Stimulated activated CD4-positive, alpha-beta T cell treated with anti-CD3 and anti-CD28 coated beads, Interleukin-4, amount 100 ng/mL, for 48 hours (primary cell): Measurements from ENCODE around the gene MYCL.
"Not testable (repeated sequence)": the region's sequence is repeated elsewhere in the genome, so short reads cannot be mapped to it uniquely, and the experiment has no call there.

Experiments
- DNase-seq, 2 donors: peaks; one replicate each; pipeline ENCODE4 v3.0.0-alpha.2; 2020; ENCODE audit warnings: low read depth in 2 of 2

The MYCL gene

DNA sequence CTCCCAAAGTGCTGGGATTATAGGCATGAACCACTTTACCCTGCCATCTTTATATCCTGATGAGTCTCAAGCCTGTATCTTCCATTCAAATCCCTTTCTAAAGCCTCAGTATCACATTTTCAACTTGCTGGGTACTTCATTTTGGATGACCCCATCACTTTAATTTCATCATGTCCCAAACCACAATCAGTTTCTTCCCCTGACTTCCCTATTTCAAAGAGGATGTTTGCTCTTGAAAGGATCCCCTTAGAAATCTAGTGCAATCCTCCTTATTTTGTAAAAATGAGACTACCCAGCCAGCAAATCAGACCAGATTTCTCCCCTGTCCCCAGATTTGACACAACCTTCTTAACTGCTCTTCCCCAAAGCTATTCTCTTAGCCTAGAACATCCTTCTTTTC is 11.4 kb downstream of the MYCL start:
- no peak for DNase-seq

DNA sequence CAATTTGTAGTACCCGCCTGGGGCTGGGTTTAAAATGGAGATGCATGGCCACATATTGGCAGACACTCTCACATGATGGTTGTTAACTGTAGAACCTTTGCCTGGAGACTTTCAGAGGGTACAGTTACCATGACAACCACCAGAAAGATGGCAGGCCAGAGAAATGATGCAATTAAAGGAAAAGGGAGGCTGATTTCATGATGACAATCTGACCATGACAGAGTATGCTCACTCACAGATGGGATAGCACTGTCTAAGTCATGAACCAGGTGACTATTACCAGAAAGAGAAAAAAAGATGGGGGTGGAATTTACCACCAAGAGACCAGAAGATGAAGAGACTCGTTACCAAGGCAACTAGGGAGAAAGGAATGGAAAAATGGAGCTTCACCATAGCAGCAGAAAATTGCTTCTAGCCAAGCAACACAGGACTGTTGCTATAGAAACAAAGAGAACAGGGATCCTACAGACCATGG is 14.9 kb downstream of the MYCL start:
- no peak for DNase-seq

DNA sequence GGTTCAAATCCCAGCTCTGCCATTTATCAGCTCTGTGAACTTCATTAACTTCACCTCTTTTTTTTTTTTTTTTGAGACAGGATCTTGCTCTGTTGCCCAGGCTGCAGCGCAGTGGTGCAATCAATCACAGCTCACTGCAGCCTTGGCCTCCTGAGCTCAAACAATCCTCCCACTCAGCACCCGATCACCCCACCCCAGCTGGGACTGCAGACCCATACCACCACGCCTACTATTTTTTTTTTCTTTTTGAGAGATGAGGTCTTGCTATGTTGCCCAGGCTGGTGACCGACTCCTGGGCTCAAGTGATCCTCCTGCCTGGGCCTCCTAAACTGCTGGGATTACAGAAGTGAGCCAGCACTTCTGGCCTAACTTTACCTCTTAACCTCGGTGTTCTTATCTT is 16.2 kb downstream of the MYCL start:
- no peak for DNase-seq

DNA sequence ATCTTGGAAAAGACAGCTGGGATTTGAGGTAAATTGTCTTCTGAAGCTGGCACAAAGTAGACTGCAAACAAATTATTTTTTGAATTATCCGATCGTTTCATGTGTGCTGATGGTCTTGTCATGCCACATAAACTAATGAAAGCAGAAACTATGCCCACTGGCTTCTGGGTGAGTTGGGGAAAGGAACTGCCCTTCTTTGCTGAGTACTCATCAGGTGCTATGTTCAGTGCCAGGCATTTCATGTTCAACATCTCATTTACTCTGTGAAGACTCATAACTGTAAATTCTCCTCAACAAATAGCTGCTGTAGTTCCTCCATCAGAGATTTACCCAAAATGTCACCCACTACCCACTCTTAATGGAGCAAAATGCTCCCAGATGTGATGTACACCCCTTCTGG is 19.6 kb downstream of the MYCL start:
- no peak for DNase-seq

DNA sequence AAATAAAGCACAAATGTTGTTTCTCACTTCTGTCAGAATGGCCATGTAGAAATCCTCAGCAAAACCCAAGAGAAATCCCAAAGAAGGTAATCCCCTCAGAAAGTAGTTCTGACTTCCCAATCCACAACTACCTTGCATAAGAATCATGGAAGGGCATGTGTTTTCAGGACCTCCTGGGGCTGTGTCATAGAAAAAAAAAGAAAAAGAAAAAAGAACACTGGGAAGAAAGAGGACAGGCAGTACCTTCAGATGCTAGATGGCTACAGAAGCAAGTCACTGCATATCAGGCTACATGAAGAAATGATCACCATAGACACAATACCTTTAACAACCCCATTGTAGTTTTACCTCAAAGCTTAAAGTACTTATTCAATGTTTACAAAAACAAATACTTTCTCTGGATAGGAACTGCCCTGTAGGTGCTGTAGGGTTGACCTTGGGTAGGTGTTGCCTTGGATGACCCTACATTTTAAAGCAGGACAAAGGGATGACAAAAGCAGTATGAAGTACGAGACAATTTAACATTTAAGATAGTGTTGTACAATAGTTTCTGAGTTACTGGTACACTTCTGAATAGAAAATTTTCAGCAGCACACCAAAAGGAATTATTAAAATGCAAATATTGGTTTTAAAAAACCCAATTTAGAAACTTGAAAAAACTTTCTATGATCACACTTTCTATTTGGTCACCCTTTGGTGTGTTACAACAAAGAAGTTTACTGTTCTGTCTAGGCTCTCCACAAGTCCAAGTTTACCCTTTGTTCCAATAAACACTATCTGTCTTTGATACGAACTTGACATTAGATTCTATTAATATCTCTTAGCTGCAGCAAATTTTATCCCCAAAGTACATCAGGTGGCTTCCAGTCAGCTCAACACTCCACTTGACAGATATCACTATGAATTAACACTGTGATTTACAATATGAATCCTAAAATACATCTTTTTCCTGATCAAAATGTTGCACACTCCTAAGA is 23.4 kb downstream of the MYCL start:
- no peak for DNase-seq

DNA sequence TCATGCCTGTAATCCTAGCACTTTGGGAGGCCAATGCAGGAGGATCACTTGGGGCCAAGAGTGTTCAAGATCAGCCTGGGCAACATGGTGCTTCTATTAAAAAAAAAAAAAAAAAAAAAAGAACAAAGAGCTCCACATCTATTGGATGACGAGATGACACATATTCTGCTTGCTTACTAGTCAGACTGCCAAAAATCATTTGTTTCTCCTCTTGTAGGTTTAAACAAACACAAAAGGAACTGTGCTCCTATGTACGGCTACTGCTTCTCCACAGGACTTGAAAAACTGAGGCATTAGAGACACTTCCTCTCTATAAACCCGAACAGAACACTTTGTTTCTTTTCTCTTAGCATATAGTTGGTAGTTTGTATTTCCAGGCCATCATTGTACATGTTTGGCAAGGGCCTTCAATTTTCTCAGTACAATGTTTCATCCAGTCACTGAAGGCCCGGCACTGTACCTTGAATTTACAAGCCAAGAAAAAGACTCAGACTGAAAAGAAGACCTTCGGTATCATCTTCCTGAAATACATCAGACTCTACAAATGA is 24.4 kb downstream of the MYCL start:
- no peak for DNase-seq

DNA sequence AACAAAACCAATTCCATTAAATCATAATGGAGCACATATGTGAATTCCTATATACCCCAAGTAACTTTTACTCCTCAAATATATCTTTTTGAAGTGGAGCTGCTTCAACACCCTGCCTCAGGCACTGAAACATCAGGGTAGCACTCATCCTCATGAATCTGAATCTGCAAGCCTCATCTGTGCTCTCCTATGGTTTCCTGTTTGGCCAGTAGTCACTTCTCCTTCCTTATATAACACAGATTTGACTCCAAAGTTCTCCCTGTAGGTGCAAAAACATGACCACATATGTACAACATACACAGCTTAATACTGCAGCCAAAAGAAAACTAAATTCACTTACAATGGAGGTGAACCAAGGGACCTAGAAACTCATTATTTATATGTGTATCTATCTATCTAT is 25.6 kb downstream of the MYCL start:
- no peak for DNase-seq

DNA sequence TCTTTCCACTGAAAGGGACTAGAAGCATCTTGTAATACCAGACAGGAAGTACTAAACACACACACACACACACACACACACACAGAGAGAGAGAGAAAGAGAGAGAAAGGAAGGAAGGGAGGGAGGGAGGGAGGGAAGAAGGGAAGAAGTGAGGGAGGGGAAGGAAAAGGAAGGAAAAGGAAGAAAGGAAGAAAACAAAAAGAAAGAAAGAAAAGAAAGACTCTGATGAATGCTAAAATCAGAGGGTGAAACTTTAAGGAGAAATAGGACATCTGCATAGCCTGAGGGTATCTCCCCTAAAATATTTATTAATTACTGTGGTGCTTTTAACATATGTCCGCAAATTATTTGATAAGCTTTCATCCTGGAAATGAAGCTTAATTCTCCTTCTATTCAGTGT is 29.0 kb downstream of the MYCL start:
- no peak for DNase-seq

DNA sequence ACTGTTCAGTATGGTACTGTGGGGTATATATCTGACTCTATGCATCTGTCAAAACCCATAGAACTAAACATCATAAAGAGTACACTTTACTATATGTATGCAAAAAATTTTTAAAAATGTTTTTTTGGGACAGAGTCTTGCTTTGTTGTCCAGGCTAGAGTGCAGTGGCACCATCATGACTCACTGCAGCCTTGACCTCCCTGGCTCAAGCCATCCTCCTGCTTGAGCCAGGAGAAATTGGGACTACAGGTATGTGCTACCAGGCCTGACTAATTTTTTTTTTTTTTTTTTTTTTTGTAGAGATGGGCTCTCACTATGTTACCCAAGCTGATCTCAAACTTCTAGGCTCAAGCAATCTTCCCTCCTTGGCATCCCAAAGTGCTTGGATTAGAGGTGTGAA is 29.9 kb downstream of the MYCL start:
- DNase-seq: no peak

DNA sequence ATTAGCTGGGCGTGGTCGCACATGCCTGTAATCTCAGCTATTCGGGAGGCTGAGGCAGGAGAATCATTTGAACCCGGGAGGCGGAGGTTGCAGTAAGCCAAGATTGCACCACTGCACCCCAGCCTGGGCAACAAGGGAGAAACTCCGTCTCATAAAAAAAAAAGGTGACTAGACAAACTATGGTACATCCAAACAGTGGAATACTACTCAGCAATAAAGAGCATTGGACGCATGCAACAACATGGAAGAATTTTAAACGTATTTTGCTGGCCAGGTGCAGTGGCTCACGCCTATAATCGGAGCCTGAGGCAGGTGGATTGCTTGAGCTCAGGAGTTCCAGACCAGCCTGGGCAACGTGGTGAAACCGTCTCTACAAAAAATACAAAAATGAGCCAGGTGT is 30.7 kb downstream of the MYCL start:
- not testable (repeated sequence) for DNase-seq

DNA sequence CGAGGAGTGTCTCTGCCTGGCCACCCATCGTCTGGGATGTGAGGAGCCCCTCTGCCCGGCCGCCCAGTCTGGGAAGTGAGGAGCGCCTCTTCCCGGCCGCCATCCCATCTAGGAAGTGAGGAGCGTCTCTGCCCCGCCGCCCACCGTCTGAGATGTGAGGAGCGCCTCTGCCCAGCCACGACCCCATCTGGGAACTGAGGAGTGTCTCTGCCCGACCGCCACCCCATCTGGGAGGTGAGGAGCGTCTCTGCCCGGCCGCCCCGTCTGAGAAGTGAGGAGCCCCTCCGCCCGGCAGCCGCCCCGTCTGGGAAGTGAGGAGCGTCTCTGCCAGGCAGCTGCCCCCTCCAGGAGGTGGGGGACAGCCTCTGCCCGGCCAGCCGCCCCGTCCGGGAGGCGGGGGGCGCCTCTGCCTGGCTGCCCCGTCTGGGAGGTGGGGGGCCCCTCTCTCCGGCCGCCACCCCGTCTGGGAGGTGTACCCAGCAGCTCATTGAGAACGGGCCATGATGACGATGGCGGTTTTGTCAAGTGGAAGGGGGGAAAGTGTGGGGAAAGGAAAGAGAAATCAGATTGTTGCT is 32.1 kb downstream of the MYCL start:
- DNase-seq: not testable (repeated sequence)

DNA sequence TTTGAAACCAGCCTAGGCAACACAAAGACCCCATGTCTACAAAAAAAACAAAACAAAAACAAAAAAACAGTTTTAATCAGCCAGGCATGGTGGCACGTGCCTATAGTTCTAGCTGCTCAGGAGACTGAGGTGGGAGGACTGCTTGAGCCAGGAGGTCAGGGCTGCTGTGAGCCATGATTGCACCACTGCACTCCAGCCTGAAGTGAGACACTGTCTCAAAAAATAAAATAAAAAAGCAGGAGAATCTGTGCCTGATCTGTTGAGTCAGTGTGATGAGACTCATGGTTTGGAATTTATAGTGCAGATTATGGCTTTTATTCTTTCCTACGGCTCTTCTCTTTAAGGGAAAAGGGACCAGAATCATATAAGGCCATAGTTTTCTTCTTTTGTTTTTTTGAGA is 35.0 kb downstream of the MYCL start:
- DNase-seq: no peak

DNA sequence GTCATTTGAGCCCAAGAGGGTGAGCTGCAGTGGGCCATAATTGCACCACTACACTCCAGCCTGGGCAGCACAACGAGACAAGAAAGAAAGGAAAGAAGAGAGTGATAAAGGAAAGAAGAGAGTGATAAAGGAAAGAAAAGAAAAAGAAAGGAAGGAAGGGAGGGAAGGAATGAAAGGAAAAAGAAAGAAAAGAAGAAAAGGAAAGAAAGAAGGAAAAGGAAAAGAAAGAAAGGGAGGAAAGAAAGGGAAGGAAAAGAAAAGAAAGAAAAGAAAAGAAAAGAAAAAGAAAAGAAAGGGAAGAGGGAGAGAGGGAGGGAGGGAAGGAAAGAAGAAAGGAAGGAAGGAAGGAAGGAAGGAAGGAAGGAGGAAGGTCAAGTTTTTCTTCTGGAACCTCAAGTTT is 36.0 kb downstream of the MYCL start:
- DNase-seq: no peak

DNA sequence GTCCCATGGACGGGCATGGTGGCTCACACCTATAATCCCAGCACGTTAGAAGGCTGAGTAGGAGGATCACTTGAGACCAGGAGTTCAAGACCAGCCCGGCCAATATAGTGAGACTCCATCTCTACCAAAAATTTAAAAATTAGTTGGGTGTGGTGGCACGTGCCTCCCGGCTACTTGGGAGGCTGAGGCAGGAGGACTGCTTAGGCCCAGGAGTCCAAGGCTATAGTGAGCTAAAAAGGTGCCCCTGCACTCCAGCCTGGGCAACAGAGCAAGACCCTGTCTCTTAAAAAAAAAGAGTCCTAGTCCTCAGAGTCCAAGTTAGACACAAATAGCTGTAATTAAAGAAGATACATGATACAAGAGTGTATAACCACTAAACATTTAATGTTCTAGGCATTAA is 38.5 kb downstream of the MYCL start:
- no peak for DNase-seq

DNA sequence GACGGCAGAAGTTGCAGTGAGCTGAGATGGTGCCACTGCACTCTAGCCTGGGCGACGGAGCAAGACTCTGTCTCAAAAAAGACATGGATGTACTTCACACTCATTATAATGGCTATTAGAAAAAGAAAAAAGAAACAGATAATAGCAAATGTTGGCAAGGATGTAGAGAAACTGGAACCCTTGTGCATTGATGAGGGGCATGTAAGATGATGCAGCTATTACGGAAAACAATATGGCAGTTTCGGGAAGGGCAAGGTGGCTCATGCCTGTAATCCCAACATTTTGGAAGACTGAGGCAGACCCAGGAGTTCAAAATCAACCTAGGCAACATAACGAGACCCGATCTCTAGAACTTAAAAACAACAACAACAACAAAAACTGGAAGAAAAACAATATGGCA is 40.7 kb downstream of the MYCL start:
- DNase-seq: no peak

DNA sequence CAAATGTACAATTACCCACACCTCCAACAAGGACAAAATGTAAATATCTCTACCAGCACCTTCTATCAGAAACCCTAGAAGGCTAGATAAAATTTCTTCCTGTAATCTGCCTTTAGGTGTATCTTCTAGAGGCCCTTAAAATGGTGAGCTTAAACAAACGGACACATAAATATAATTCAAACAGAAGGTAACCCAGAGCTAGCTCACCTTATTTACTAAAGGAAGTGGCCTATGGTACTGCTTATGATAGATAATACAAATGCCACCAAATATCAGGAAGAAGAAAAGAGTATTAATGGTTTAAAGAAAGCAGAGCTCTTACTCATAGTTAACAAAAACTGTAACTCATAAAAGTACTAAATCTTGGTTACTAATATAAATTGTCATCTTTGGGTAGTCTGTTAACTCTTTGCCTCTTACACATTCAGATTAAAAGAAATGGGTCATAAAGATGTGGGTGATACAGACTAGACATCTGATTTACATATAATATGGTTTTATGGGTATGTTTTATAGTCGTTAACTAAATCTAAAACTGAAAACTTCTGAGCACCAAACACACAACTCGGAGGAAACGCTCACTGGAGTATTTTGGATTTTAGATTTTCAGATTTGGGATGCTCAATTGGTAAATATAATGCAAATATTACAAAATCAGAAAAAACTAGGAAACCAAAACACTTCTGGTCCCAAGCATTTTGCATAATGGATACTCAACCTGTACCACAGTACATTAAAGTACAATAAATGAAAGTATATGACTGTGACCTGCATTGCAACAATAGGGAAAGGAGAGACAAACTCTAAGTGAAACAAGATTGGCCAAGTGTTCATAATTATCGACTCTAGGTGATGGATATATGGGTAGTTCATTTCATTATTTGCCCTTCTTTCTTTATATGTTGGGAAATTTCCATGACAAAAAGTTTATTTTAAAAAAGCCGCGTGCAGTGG is 41.6 kb downstream of the MYCL start:
- no peak for DNase-seq

DNA sequence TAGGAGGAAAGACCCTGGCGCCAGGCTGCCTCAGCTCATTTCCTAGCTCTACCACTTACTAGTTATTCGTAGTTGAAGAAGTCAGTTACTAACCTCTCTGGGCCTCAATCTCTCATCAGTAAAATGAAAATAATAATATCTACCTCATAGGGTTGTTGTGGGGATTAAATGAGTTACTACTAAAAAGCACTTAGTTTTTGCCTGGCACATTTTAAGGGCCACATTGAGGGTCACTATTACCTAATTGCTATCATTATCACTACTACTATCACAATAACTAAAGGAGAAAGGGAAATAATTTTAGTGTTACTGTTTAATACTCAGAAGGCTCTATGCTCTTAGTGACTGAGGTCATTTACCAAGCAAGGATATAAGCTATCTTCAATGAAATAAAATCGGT is 43.4 kb downstream of the MYCL start:
- DNase-seq: no peak

DNA sequence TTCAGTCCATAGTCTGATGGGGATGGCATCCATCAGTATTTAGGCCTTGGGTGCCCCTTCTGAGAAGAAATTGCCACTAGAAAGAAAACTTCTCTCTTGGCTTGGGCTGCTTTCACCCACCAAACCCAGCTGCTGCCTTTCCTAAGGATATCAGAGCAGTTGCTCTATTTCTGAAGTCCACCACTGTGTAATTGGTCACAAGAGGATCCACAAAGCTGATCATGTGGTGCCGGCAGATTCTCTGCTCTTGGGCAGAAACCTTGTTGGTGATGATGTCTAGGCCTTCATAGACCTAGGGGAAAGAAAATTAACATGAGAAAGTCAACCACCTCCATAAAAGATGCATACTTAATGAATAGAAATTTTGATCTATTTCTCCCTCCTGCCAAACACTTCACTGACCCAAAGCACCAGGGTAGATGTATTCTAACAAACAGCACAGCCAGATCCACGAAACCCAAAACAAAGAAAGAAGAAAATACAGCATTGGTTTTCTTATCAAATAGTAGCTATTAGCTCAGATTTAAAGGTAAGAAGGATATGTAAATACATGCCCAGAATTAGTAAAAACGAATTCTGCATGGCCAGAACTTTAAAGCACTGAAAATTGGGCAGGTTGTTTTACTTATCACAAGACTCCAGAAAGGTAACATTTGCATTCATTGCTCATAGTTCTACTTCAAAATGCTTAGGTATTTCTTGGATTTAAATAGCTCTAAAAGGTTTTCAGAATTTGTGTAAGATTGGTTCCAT is 44.4 kb downstream of the MYCL start:
- no peak for DNase-seq

DNA sequence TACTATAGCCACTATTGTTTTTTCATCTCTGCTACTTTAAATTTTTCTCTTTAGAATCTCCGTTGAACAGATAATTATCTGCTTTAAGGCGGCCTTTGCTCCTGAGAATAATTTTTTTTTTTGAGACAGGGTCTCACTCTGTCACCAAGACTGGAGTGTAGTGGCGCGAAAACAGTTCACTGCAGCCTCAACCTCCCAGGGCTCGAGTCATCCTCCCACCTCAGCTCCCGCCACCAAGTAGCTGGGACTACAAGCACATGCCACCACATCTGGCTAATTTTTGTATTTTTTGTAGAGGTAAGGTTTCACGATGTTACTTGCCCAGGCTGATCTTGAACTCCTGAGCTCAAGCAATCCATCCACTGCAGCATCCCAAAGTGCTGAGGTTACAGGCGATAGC is 47.0 kb downstream of the MYCL start:
- DNase-seq: no peak

DNA sequence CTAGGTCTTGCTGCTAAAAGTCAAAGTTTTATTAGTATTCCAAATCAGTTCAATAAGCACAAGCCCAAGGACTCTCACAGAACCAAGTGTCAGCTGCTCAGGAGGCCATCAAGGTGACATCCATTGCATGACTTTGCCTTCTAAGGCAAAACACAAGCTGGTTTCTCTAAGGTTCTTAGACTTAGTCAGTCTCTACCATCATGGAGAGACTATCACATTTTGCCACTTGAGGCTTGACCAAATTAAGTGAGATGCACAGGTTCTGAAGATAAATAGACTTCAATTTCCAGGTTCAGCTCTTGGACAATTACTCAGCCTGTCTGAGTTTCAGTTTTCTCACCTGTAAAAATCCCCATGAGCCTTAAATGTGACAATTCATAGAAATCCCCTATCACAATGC is 47.4 kb downstream of the MYCL start:
- no peak for DNase-seq

DNA sequence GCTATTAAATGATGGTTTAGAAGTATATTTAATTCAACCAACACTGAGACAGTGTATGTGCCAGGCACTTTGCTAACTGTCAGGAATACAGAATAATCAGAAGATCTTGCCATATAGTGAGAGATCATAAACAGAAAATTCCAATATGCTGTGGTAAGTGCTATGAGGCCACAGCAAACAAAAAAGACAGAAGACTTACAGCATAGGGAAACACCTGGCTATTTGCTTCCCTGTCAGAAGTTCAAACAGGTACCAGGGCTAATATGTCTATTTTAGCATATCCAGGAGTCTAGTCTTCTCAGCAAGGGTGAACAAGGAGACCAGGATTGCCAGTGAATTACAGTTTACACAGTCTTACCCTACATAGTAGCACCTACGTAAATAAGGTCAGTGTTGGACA is 48.8 kb downstream of the MYCL start:
- no peak for DNase-seq
